H9 (cell line): Measurements from ENCODE around the gene NXT1. TPM values are rescaled to one million over a fixed set of nuclear protein-coding genes. Genes with fewer than 3 reads are reported as not detected.

ENCODE experiments used
- DNase-seq: peaks from one replicate; pipeline ENCODE4 v3.0.0-alpha.2; 2017
- H2AFZ ChIP-seq: one replicate; pipeline ENCODE4 v1.6.1; 2013; ENCODE audit warnings: mild to moderate bottlenecking, low read length, control low read depth, moderate library complexity
- H2AK5ac ChIP-seq: 2 replicates; pipeline ENCODE4 v1.6.1; 2013; ENCODE audit warnings: low read length, control low read depth, mixed read lengths; ENCODE audit not compliant: insufficient read length
- H2BK120ac ChIP-seq: one replicate; pipeline ENCODE4 v1.6.1; 2013; ENCODE audit warnings: low read depth, mild to moderate bottlenecking, low read length, control low read depth, inconsistent platforms; ENCODE audit not compliant: poor library complexity, severe bottlenecking
- H2BK12ac ChIP-seq: 2 replicates; pipeline ENCODE4 v1.6.1; 2013; ENCODE audit warnings: low read length, control low read depth, mixed read lengths, low read depth; ENCODE audit not compliant: insufficient read length
- H2BK15ac ChIP-seq: 2 replicates; pipeline ENCODE4 v1.6.1; 2013; ENCODE audit warnings: low read depth, low read length, control low read depth
- H2BK20ac ChIP-seq: one replicate; pipeline ENCODE4 v1.6.1; 2013; ENCODE audit warnings: low read depth, mild to moderate bottlenecking, low read length, control low read depth, inconsistent platforms; ENCODE audit not compliant: poor library complexity, severe bottlenecking
- H2BK5ac ChIP-seq: 2 replicates; pipeline ENCODE4 v1.6.1; 2013; ENCODE audit warnings: low read length, control low read depth, mixed read lengths; ENCODE audit not compliant: insufficient read length
- H3K14ac ChIP-seq: 2 replicates; pipeline ENCODE4 v1.6.1; 2013; ENCODE audit warnings: low read length, control low read depth; ENCODE audit not compliant: insufficient read depth
- H3K18ac ChIP-seq: 2 replicates; pipeline ENCODE4 v1.6.1; 2013; ENCODE audit warnings: low read depth, mild to moderate bottlenecking, mixed read lengths, low read length, control low read depth; ENCODE audit not compliant: insufficient read length
- H3K23ac ChIP-seq: 2 replicates; pipeline ENCODE4 v1.6.1; 2013; ENCODE audit warnings: low read length, control low read depth, mixed read lengths, low read depth; ENCODE audit not compliant: insufficient read length
- H3K23me2 ChIP-seq: 2 replicates; pipeline ENCODE4 v1.6.1; 2013; ENCODE audit warnings: low read depth, mild to moderate bottlenecking, mixed read lengths, low read length, control low read depth; ENCODE audit not compliant: insufficient read length, poor library complexity, severe bottlenecking
- H3K27ac ChIP-seq: 2 replicates; pipeline ENCODE4 v1.5.1; 2013; ENCODE audit warnings: low read length, control low read depth, mixed read lengths, low read depth; ENCODE audit not compliant: insufficient read length
- H3K27me3 ChIP-seq: 2 replicates; pipeline ENCODE4 v1.6.1; 2013; ENCODE audit warnings: low read length, control low read depth, inconsistent platforms; ENCODE audit not compliant: insufficient read depth
- H3K4ac ChIP-seq: 2 replicates; pipeline ENCODE4 v1.6.1; 2013; ENCODE audit warnings: low read depth, mild to moderate bottlenecking, control low read depth, inconsistent platforms, low read length, moderate library complexity
- H3K4me1 ChIP-seq: 2 replicates; pipeline ENCODE4 v1.6.1; 2013; ENCODE audit warnings: low read length, control low read depth, inconsistent platforms; ENCODE audit not compliant: insufficient read depth
- H3K4me2 ChIP-seq: 2 replicates; pipeline ENCODE4 v1.6.1; 2013; ENCODE audit warnings: low read length, control low read depth, mixed read lengths; ENCODE audit not compliant: insufficient read length, insufficient read depth
- H3K56ac ChIP-seq: 2 replicates; pipeline ENCODE4 v1.6.1; 2013; ENCODE audit warnings: low read depth, mild to moderate bottlenecking, mixed read lengths, low read length, control low read depth; ENCODE audit not compliant: insufficient read length
- H3K79me1 ChIP-seq: 2 replicates; pipeline ENCODE4 v1.6.1; 2013; ENCODE audit warnings: low read depth, mild to moderate bottlenecking, moderate library complexity, low read length, control low read depth, inconsistent platforms; ENCODE audit not compliant: insufficient read depth, poor library complexity, severe bottlenecking
- H3K79me2 ChIP-seq: 2 replicates; pipeline ENCODE4 v1.6.1; 2013; ENCODE audit warnings: low read length, control low read depth, inconsistent platforms; ENCODE audit not compliant: insufficient read depth
- H3K9ac ChIP-seq: 2 replicates; pipeline ENCODE4 v1.6.1; 2013; ENCODE audit warnings: low read length, control low read depth, mixed read lengths; ENCODE audit not compliant: insufficient read length; ENCODE audit errors: extremely low read depth
- H3K9me3 ChIP-seq: one replicate; pipeline ENCODE4 v1.6.1; 2013; ENCODE audit warnings: low read depth, low read length, inconsistent platforms; ENCODE audit not compliant: control insufficient read depth
- H3T11ph ChIP-seq: one replicate; pipeline ENCODE4 v1.6.1; 2013; ENCODE audit warnings: mild to moderate bottlenecking, low read length, control low read depth, inconsistent platforms
- H4K20me1 ChIP-seq: one replicate; pipeline ENCODE4 v1.6.1; 2013; ENCODE audit not compliant: control insufficient read depth, insufficient read length, insufficient read depth
- H4K5ac ChIP-seq: 2 replicates; pipeline ENCODE4 v1.6.1; 2013; ENCODE audit warnings: low read depth, mild to moderate bottlenecking, mixed read lengths, low read length, control low read depth; ENCODE audit not compliant: insufficient read length
- H4K8ac ChIP-seq: replicated peaks from 2 replicates; pipeline ENCODE4 v1.6.1; 2013; ENCODE audit warnings: low read length, control low read depth, mixed read lengths, low read depth; ENCODE audit not compliant: insufficient read length
- H4K91ac ChIP-seq: 2 replicates; pipeline ENCODE4 v1.6.1; 2013; ENCODE audit warnings: low read depth, mild to moderate bottlenecking, moderate library complexity, mixed read lengths, low read length, control low read depth; ENCODE audit not compliant: insufficient read length
- H3K27ac Mint-ChIP-seq, 3 experiments: 2 replicates in 2 of 3; 3 replicates in 1 of 3; pipeline ENCODE4 v1.8.0; 2020 to 2021; ENCODE audit warnings: mixed read lengths in 3 of 3, mild to moderate bottlenecking in 1 of 3, moderate library complexity in 1 of 3
- H3K27me3 Mint-ChIP-seq: 2 replicates; pipeline ENCODE4 v1.8.0; 2021; ENCODE audit warnings: low read depth, mild to moderate bottlenecking, moderate library complexity, mixed read lengths
- H3K36me3 Mint-ChIP-seq, 3 experiments: 2 replicates in 2 of 3; 3 replicates in 1 of 3; pipeline ENCODE4 v1.8.0; 2020 to 2021; ENCODE audit warnings: low read depth in 3 of 3, mixed read lengths in 3 of 3; ENCODE audit not compliant: insufficient read depth in 1 of 3
- H3K4me1 Mint-ChIP-seq, 2 experiments: 2 replicates each; pipeline ENCODE4 v1.8.0; 2020; ENCODE audit warnings: mixed read lengths in 2 of 2
- H3K4me3 Mint-ChIP-seq, 2 experiments: 2 replicates in 1 of 2; 3 replicates in 1 of 2; pipeline ENCODE4 v1.8.0; 2020 to 2021; ENCODE audit warnings: mild to moderate bottlenecking in 2 of 2, mixed read lengths in 2 of 2, moderate library complexity in 1 of 2
- H3K9me3 Mint-ChIP-seq, 2 experiments: 2 replicates in 1 of 2; 3 replicates in 1 of 2; pipeline ENCODE4 v1.8.0; 2020; ENCODE audit warnings: mild to moderate bottlenecking in 2 of 2, mixed read lengths in 2 of 2, moderate library complexity in 1 of 2
- WGBS: extraction: QIAGEN DNeasy Blood & Tissue Kit; methylation state at CpG from one replicate; pipeline ENCODE4 v1.1.7; 2013; ENCODE audit warnings: missing lambda C conversion rate, low lambda C conversion rate, mixed read lengths; ENCODE audit not compliant: insufficient read length; ENCODE audit errors: extremely low coverage; 5-methylcytosine and 5-hydroxymethylcytosine counted together
- total RNA-seq: library from RNA; stranded (reverse); gene quantifications from 2 replicates; pipeline ENCODE4 v1.2.1, GENCODE V29; 2021
- TF ChIP-seq, protein P1 (sequence below): fragments of 200-600 bp; sonication (generic); conservative IDR thresholded peaks from 3 replicates; pipeline ENCODE4 v1.8.0; 2021; ENCODE audit warnings: antibody characterized with exemption, mild to moderate bottlenecking

NXT1 gene
- total RNA-seq, 1 experiment from 2014 or later: 25.5 TPM

DNA sequence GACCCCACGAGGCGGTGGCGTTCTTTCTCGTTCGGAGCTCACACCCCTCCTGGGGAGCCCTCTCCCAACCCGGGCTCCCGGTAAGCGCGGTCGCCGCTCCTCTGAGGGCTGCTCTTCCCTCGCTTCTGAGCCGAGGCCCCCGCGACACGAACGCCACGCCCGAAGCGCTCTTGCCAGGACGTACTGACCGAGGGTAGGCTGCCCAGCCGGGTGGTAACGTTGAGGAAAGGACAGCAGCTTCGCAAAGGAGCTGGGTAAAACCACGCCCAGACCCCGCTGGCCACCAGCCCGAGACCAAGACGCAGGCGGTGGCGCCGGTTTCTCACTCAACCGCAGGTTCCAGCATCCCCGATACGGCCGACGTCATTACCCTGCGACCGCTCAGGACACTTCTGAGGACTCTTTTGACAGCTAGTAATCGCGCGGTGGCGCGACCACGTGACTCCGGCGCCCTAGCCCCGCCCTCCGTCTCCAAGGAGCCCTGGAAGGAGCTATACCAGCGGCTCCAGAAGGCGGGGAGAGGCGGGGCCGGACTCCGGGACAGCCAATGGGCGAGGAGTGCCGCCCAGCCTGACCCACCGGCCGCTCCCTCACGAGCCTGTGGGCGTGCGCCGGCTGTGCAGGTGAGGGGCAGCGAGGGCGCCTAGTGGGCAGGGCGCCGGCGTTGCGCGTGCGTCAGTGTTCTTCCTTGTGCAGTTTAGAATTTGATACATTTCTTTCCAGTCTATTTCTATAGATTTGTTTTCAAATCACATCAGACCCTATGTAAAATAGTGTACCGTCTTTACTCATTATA, 7.4 kb downstream of the NXT1 start:
- peak overlapping the region; percentile 83 to 87 for H3K4me3 Mint-ChIP-seq
- no peak overlapping the region for H2BK120ac ChIP-seq
- H4K8ac ChIP-seq: no peak overlapping the region
- H4K20me1 ChIP-seq: no peaks in the 10 kb centered on the region
- H2BK15ac ChIP-seq: no peak overlapping the region
- H3K79me2 ChIP-seq: peaks cover 1% of the 10 kb centered on the region; the same call in 1 of the 2 replicates
- DNase-seq: peak; percentile 100
- H3K4me1 Mint-ChIP-seq: peaks cover 20 to 21% of the 10 kb centered on the region in 2 experiments
- no peaks in the 10 kb centered on the region for H3K9me3 ChIP-seq
- H3K23me2 ChIP-seq: peaks cover 12% of the 10 kb centered on the region
- H2BK20ac ChIP-seq: no peak overlapping the region
- no peak overlapping the region for H2BK12ac ChIP-seq
- H3K9me3 Mint-ChIP-seq: no peaks in the 10 kb centered on the region; a peak in 2 of 5 replicates
- no peak overlapping the region for H3K56ac ChIP-seq
- H3K18ac ChIP-seq: peak overlapping the region; percentile 64
- H2BK5ac ChIP-seq: no peak overlapping the region
- peaks cover 5 to 16% (median 9%) of the 10 kb centered on the region in 3 experiments; a peak in 6 of 7 replicates for H3K36me3 Mint-ChIP-seq
- peak overlapping the region; percentile 23 for H3K9ac ChIP-seq
- peak overlapping the region; percentile 33; the same call in 1 of the 2 replicates for H3K14ac ChIP-seq
- H2AK5ac ChIP-seq: no peak overlapping the region
- H2AFZ ChIP-seq: no peak overlapping the region
- peak overlapping the region; percentile 77 for H3K4me2 ChIP-seq
- no peak overlapping the region for H3K4ac ChIP-seq
- no peaks in the 10 kb centered on the region for H3K79me1 ChIP-seq
- H3K4me1 ChIP-seq: no peaks in the 10 kb centered on the region
- TF ChIP-seq, protein P1, sequence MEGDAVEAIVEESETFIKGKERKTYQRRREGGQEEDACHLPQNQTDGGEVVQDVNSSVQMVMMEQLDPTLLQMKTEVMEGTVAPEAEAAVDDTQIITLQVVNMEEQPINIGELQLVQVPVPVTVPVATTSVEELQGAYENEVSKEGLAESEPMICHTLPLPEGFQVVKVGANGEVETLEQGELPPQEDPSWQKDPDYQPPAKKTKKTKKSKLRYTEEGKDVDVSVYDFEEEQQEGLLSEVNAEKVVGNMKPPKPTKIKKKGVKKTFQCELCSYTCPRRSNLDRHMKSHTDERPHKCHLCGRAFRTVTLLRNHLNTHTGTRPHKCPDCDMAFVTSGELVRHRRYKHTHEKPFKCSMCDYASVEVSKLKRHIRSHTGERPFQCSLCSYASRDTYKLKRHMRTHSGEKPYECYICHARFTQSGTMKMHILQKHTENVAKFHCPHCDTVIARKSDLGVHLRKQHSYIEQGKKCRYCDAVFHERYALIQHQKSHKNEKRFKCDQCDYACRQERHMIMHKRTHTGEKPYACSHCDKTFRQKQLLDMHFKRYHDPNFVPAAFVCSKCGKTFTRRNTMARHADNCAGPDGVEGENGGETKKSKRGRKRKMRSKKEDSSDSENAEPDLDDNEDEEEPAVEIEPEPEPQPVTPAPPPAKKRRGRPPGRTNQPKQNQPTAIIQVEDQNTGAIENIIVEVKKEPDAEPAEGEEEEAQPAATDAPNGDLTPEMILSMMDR: no peak
- H3K27ac Mint-ChIP-seq: peak overlapping the region; percentile 62 to 98 (median 98); a peak in 6 of 7 replicates
- H4K5ac ChIP-seq: no peak overlapping the region
- H4K91ac ChIP-seq: no peak overlapping the region
- WGBS: no CpG with 5 or more reads among the region's 71 CpGs
- no peak overlapping the region for H3K23ac ChIP-seq
- no peak overlapping the region for H3T11ph ChIP-seq
- no peaks in the 10 kb centered on the region for H3K27me3 Mint-ChIP-seq
- peak overlapping the region; percentile 2 for H3K27ac ChIP-seq
- no peaks in the 10 kb centered on the region for H3K27me3 ChIP-seq
